HEK293 (cell line): ENCODE data around the gene GALK1.

Experiments
- CTCF ChIA-PET: fragments of 350-600 bp; formaldehyde crosslinking; extraction: SDS; loops from one replicate; lab custom pipeline; 2021; ENCODE audit warnings: antibody characterized with exemption; lab: Yijun Ruan, JAX
- POLR2A ChIA-PET: fragments of 300-600 bp; formaldehyde crosslinking; extraction: SDS; loops from one replicate; lab custom pipeline; 2020; ENCODE audit warnings: antibody characterized with exemption, inconsistent platforms; lab: Yijun Ruan, JAX
- H3K27ac ChIP-seq: fragments of 200-500 bp; sonication (Bioruptor generic); 2 replicates; pipeline ENCODE4 v1.5.1; 2014; ENCODE audit warnings: low read depth, low read length, control low read depth, inconsistent platforms; ENCODE audit errors: extremely low read depth
- H3K36me3 ChIP-seq, 2 experiments: fragments of 200-500 bp in 1 of 2; sonication (Bioruptor generic) in 1 of 2; 1 replicate in 1 of 2; 2 replicates in 1 of 2; pipeline ENCODE4 v1.5.1; 2014 to 2017; ENCODE audit warnings: inconsistent platforms in 2 of 2, low read length in 2 of 2; ENCODE audit not compliant: control insufficient read depth in 2 of 2, insufficient read depth in 1 of 2
- H3K4me1 ChIP-seq: fragments of 200-500 bp; sonication (Bioruptor generic); 2 replicates; pipeline ENCODE4 v1.5.1; 2014; ENCODE audit warnings: mild to moderate bottlenecking, low read length, inconsistent platforms; ENCODE audit not compliant: control insufficient read depth, insufficient read depth
- H3K4me3 ChIP-seq: 2 replicates; pipeline ENCODE4 v1.5.1; 2011; ENCODE audit warnings: low read depth, mild to moderate bottlenecking, control low read depth, low read length, moderate library complexity
- H3K9me3 ChIP-seq: fragments of 200-500 bp; sonication (Bioruptor generic); 2 replicates; pipeline ENCODE4 v1.5.1; 2014; ENCODE audit warnings: low read depth, low read length, inconsistent platforms; ENCODE audit not compliant: control insufficient read depth, insufficient read depth
- HIC1 ChIP-seq: fragments of 450-650 bp; formaldehyde crosslinking; IDR thresholded peaks from 2 replicates; pipeline ENCODE4 v1.5.1; 2016; ENCODE audit warnings: missing biosample characterization, missing genetic modification characterization
- INSM2 ChIP-seq: fragments of 450-650 bp; formaldehyde crosslinking; IDR thresholded peaks from 2 replicates; pipeline ENCODE4 v1.5.1; 2016; ENCODE audit warnings: missing biosample characterization, missing genetic modification characterization
- PRDM6 ChIP-seq: fragments of 450-650 bp; formaldehyde crosslinking; IDR thresholded peaks from 2 replicates; pipeline ENCODE4 v1.5.1; 2017; ENCODE audit warnings: missing biosample characterization, missing genetic modification characterization
- SCRT1 ChIP-seq: fragments of 450-650 bp; formaldehyde crosslinking; IDR thresholded peaks from 2 replicates; pipeline ENCODE4 v1.5.1; 2016; ENCODE audit warnings: missing biosample characterization, missing genetic modification characterization, borderline replicate concordance
- SP2 ChIP-seq: fragments of 450-650 bp; formaldehyde crosslinking; IDR thresholded peaks from 2 replicates; pipeline ENCODE4 v1.5.1; 2016; ENCODE audit warnings: missing biosample characterization, missing genetic modification characterization
- ZBTB26 ChIP-seq: fragments of 450-650 bp; formaldehyde crosslinking; optimal IDR thresholded peaks from 2 replicates; pipeline ENCODE3; 2016; ENCODE audit warnings: missing biosample characterization, mild to moderate bottlenecking, missing genetic modification characterization
- ZFHX2 ChIP-seq: fragments of 450-650 bp; formaldehyde crosslinking; conservative IDR thresholded peaks from 2 replicates; pipeline ENCODE4 v1.5.1; 2016; ENCODE audit warnings: missing biosample characterization, missing genetic modification characterization
- ZNF112 ChIP-seq: fragments of 450-650 bp; formaldehyde crosslinking; IDR thresholded peaks from 2 replicates; pipeline ENCODE4 v1.5.0; 2017; ENCODE audit warnings: missing biosample characterization, missing genetic modification characterization
- ZNF169 ChIP-seq: fragments of 450-650 bp; formaldehyde crosslinking; IDR thresholded peaks from 2 replicates; pipeline ENCODE4 v1.5.1; 2016; ENCODE audit warnings: missing biosample characterization, missing genetic modification characterization
- ZNF175 ChIP-seq: fragments of 450-650 bp; formaldehyde crosslinking; IDR thresholded peaks from 2 replicates; pipeline ENCODE4 v1.5.1; 2016; ENCODE audit warnings: missing biosample characterization, missing genetic modification characterization
- ZNF24 ChIP-seq: fragments of 450-650 bp; formaldehyde crosslinking; IDR thresholded peaks from 2 replicates; pipeline ENCODE4 v1.5.1; 2016; ENCODE audit warnings: missing biosample characterization, missing genetic modification characterization
- ZNF449 ChIP-seq: fragments of 450-650 bp; formaldehyde crosslinking; IDR thresholded peaks from 2 replicates; pipeline ENCODE4 v1.5.1; 2017; ENCODE audit warnings: missing biosample characterization, mild to moderate bottlenecking, missing genetic modification characterization, moderate library complexity
- ZNF639 ChIP-seq: fragments of 450-650 bp; formaldehyde crosslinking; IDR thresholded peaks from 2 replicates; pipeline ENCODE4 v1.5.1; 2016; ENCODE audit warnings: missing biosample characterization, missing genetic modification characterization
- ZNF76 ChIP-seq: fragments of 450-650 bp; formaldehyde crosslinking; IDR thresholded peaks from 2 replicates; pipeline ENCODE4; 2016; ENCODE audit warnings: low read depth, missing biosample characterization, missing genetic modification characterization, borderline replicate concordance
- ZNF777 ChIP-seq: fragments of 450-650 bp; formaldehyde crosslinking; IDR thresholded peaks from 2 replicates; pipeline ENCODE4 v1.5.1; 2017; ENCODE audit warnings: missing biosample characterization, missing genetic modification characterization, borderline replicate concordance
- ZSCAN18 ChIP-seq: fragments of 450-650 bp; formaldehyde crosslinking; IDR thresholded peaks from 2 replicates; pipeline ENCODE4 v1.5.1; 2016; ENCODE audit warnings: missing biosample characterization, missing genetic modification characterization

Gene GALK1

GRCh38 chr17:75722076-75722475 is 42.9 kb downstream of the GALK1 start:
- CTCF ChIA-PET: interaction anchor here (1.0 to 8.4 kb wide), 4 partner anchors 12 to 89 kb away, joined by 3 to 51 read pairs (median 14); no protein-coding TSS in a partner anchor
- no peaks in the 10 kb centered on the region for H3K9me3 ChIP-seq
- TF ChIP-seq SCRT1 (tag by site-specific recombination) (peak; percentile 58; the same call in 1 of the 2 replicates), ZNF169 (tag by site-specific recombination) (no peak), ZNF112 (no peak)
- TF ChIP-seq, all 188 proteins: peak for 1
- H3K36me3 ChIP-seq: no peaks in the 10 kb centered on the region
- POLR2A ChIA-PET: no interaction called here
- no peak overlapping the region for H3K27ac ChIP-seq
- H3K4me3 ChIP-seq: no peak overlapping the region
- H3K4me1 ChIP-seq: no peaks in the 10 kb centered on the region; the same call in 1 of the 2 replicates

- no peak for TF ChIP-seq SP2
- TF ChIP-seq HIC1 (tag by site-specific recombination): peak; percentile 61; the same call in 1 of the 2 replicates
- TF ChIP-seq ZNF24 (tag by site-specific recombination): no peak
- TF ChIP-seq ZNF76 (tag by site-specific recombination): no peak
- TF ChIP-seq ZNF175: no peak
- no peak for TF ChIP-seq PRDM6 (tag by site-specific recombination)
- TF ChIP-seq ZNF777 (tag by site-specific recombination): peak; percentile 70; the same call in 1 of the 2 replicates
- no peak for TF ChIP-seq ZNF449 (tag by site-specific recombination)
- peak; percentile 33 for TF ChIP-seq ZBTB26
- TF ChIP-seq INSM2 (tag by site-specific recombination): no peak
- TF ChIP-seq ZSCAN18 (tag by site-specific recombination): no peak
- peak; percentile 50 for TF ChIP-seq ZFHX2 (tag by site-specific recombination)
- no peak for TF ChIP-seq ZNF639 (tag by site-specific recombination)
- ChIA-PET POLR2A (interaction anchor here (0.9 to 1.1 kb wide), 2 partner anchors 10 to 17 kb away, joined by 3 to 5 read pairs; no protein-coding TSS in a partner anchor), CTCF (interaction anchor here (0.6 to 8.4 kb wide), 4 partner anchors 26 to 183 kb away, joined by 3 to 51 read pairs (median 12); partner anchors contain the start of gene MRPL38)
- peak overlapping the region; percentile 35 for H3K4me3 ChIP-seq
- no peaks in the 10 kb centered on the region; the same call in 1 of the 2 replicates for H3K4me1 ChIP-seq
- no peaks in the 10 kb centered on the region for H3K36me3 ChIP-seq
- no peaks in the 10 kb centered on the region for H3K9me3 ChIP-seq
- no peak overlapping the region for H3K27ac ChIP-seq
Measured at GRCh38 chr17:75721463-75722011, 43.5 kb downstream of the GALK1 start.
